Measurements from ENCODE around the gene DOK5.

The DOK5 gene

DNA sequence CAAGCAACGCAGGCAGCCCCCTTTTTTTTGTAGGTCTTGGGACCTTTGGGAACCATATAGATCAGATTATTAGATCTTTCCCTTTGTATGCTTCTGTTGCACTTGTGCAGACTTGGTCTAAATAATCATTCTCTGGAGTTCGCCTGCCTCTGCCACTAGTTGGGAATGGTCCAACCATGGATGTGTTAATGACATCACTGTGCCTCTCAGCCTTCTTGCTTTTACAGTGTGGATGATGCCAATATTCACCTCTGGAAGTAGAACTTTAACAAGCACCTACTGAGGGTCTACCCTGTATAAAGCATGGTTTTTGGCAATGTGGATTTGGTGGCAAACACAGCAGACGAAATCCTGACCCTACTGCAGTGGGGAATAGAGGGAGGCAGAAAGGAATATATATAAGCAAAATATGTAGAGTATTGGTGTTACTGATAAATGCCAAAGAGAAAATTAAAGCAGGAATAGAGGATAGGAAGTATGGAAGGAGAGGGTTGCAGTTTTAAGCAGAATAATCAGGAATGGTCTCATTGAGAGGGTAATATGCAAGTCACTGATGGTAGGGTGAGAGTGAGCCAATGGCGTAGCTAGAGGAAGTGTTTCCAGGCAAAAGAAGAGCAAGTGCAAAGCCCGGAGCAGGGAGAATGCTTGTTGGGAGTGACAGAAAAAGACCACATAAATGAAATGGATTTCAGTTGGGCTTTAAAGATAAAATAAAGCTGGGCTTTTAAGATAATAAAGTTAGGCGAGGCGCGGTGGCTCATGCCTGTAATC, 97.5 kb downstream of the DOK5 start:
- FAIRE-seq (no peak), DNase-seq (ENCODE audit: insufficient read length, low spot score) (no peak)
- TF ChIP-seq CTCF (IDR thresholded peaks at IDR 0.05; ENCODE audit: insufficient read depth, missing control alignments) = no peak

- DNase-seq (ENCODE audit: insufficient read length, low spot score) = no peak
- TF ChIP-seq CTCF (IDR thresholded peaks at IDR 0.05; ENCODE audit: insufficient read depth, missing control alignments) = no peak
- FAIRE-seq = no peak
Observed at GRCh38 chr20:54573838-54574237, 98.4 kb downstream of the DOK5 start.

DNA sequence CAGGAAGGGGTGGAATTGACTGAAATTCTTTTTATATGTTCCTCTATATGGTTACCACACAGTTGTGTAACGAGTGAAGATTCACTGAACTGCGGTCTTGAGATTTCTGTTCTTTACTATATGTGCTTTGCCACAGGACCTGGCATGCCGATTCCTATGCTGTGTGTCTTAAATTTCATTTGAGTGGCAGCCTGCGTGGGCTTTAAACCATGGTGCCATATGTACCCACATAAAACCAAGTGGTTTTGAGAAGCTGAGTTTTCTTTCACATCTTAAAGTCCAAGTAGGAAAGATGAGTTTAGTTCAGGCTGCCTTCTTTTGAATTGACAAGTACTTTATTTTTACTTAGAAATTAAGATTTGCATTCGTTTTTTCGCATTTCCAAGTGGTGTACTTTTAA, 101.1 kb downstream of the DOK5 start:
- TF ChIP-seq CTCF (IDR thresholded peaks at IDR 0.05; ENCODE audit: insufficient read depth, missing control alignments) = no peak
- no peak for DNase-seq (ENCODE audit: insufficient read length, low spot score)
- FAIRE-seq = no peak

DNA sequence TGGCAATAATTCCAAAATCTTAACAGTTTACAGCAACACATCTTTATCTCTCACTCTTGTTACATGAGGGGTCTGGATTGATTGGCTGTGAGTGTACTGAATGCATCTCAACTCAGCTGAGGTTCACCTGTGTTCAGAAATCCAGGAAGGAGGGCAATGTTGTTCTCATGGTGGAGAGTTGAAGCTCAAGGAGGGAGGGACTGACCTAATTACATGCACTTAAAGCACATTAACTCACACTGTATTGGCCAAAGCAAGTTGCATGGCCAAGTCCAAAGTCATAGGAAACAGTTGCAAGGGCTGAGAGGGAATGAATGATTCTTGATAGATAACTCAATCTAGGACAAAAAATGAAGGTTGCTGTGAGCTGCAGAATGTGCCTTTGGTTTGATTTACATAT, 102.2 kb downstream of the DOK5 start:
- FAIRE-seq (no peak), DNase-seq (ENCODE audit: insufficient read length, low spot score) (no peak)
- no peak for TF ChIP-seq CTCF (IDR thresholded peaks at IDR 0.05; ENCODE audit: insufficient read depth, missing control alignments)

- FAIRE-seq (no peak), DNase-seq (ENCODE audit: insufficient read length, low spot score) (no peak)
- no peak for TF ChIP-seq CTCF (IDR thresholded peaks at IDR 0.05; ENCODE audit: insufficient read depth, missing control alignments)
Observed at GRCh38 chr20:54585217-54585616, 109.8 kb downstream of the DOK5 start.

DNA sequence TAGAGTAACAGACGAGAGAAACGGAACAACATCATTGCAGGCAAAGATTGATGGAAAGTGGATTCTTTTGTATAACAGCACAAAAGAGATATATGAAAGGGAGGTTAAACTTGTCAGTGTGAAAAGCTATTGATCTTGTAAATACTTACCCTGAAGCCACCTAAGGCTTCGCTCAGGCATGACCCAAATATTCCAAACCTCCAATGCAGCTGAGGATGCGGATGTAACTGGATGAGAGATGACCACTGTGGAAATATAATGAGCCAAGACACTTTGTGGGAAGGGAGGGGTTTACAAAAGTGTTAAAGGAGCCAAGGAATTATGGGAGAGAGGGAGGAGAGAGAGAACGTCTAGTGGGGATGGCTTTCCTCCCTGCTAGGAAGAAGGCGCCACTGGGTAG, 112.0 kb downstream of the DOK5 start:
- no peak for FAIRE-seq
- DNase-seq (ENCODE audit: insufficient read length, low spot score) = no peak
- TF ChIP-seq CTCF (IDR thresholded peaks at IDR 0.05; ENCODE audit: insufficient read depth, missing control alignments) = no peak

- TF ChIP-seq CTCF (IDR thresholded peaks at IDR 0.05; ENCODE audit: insufficient read depth, missing control alignments) = no peak
- FAIRE-seq (no peak), DNase-seq (ENCODE audit: insufficient read length, low spot score) (no peak)
Observed at GRCh38 chr20:54589402-54590030, 114.1 kb downstream of the DOK5 start.
